Adrenal gland (tissue), 5 donors: ENCODE measurements around the gene CLEC11A.

Experiments used
- POLR2A ChIP-seq, 2 donors: fragments of 450-650 bp; IDR thresholded peaks; one replicate each; pipeline ENCODE4 v1.6.1; 2017; ENCODE audit warnings: antibody characterized with exemption in 2 of 2, mild to moderate bottlenecking in 2 of 2, moderate library complexity in 1 of 2
- TF ChIP-seq, protein P1 (sequence below), 6 experiments: fragments of 450-650 bp in 4 of 6; fragments of 200-600 bp in 2 of 6; sonication (generic) in 1 of 6; IDR thresholded peaks; 1 replicate in 5 of 6; 2 replicates in 1 of 6; pipeline versions ENCODE4 v1.5.1 to v1.8.0; 2016 to 2021; ENCODE audit warnings: antibody characterized with exemption in 6 of 6, mild to moderate bottlenecking in 2 of 6, moderate library complexity in 1 of 6
- donor health status: DM: no; HTN: no; CAD: no.

DNA sequence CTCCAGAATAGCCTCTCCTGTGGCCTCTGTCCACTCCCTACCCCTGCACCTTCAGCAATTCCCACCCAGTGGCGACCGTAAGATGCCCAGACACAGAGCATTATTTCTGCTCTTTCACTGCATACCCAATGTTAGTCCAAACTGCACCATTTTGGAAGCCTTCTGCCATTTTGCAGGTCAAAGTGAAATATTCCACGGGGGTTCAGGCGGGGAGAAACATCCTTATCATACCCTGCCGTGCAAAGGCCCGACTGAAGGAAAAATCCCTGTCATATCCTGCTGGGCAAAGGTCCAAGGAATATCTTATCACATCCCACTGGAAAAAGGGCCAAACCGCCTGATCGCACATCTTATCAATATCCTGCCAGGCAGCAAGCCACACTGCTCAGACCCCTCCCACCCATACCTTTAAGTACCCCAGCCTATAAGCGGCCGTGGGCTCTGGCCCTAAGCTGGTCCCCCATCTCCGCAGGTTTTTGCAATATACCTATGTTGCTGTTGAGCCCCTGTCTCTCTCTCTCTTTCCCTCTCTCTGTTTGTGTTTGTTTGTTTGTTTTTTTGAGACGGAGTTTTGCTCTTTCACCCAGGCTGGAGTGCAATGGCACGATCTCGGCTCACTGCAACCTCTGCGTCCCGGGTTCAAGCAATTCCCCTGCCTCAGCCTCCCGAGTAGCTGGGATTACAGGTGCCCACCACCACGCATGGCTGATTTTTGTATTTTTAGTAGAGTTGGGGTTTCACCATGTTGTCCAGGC is 18.2 kb downstream of the CLEC11A start:
- TF ChIP-seq, protein P1, sequence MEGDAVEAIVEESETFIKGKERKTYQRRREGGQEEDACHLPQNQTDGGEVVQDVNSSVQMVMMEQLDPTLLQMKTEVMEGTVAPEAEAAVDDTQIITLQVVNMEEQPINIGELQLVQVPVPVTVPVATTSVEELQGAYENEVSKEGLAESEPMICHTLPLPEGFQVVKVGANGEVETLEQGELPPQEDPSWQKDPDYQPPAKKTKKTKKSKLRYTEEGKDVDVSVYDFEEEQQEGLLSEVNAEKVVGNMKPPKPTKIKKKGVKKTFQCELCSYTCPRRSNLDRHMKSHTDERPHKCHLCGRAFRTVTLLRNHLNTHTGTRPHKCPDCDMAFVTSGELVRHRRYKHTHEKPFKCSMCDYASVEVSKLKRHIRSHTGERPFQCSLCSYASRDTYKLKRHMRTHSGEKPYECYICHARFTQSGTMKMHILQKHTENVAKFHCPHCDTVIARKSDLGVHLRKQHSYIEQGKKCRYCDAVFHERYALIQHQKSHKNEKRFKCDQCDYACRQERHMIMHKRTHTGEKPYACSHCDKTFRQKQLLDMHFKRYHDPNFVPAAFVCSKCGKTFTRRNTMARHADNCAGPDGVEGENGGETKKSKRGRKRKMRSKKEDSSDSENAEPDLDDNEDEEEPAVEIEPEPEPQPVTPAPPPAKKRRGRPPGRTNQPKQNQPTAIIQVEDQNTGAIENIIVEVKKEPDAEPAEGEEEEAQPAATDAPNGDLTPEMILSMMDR (IDR thresholded peaks at IDR 0.05): no peak
- TF ChIP-seq POLR2A (IDR thresholded peaks at IDR 0.05): no peak
